PC-3 (cell line): ENCODE measurements around the gene PIK3R2. TPM values are rescaled to one million over a fixed set of nuclear protein-coding genes. Genes with fewer than 3 reads are reported as not detected.

ENCODE experiments used
- ATAC-seq: fragments of 200-7000 bp; cut with Tn5 transposase; 2 replicates; pipeline ENCODE4 v1.9.1; 2020; ENCODE audit warnings: mild to moderate bottlenecking, moderate library complexity
- BruUV-seq: library from RNA; stranded (reverse); fragments of 400-500 nt; replicated peaks from 2 replicates; lab custom pipeline; 2021; lab: Mats Ljungman, UMichigan
- CTCF ChIA-PET: fragments of 300-600 bp; sonication (Branson Sonifier 250); formaldehyde crosslinking; loops from one replicate; lab custom pipeline; 2022; ENCODE audit warnings: antibody characterized with exemption; lab: Charles Lee
- POLR2A ChIA-PET: fragments of 300-600 bp; sonication (Branson Sonifier 250); formaldehyde crosslinking; loops from one replicate; lab custom pipeline; 2022; ENCODE audit warnings: antibody characterized with exemption; ENCODE audit not compliant: unreplicated experiment; lab: Charles Lee
- DNase-seq: peaks from one replicate; pipeline ENCODE4 v3.0.0-alpha.2; 2015
- H2AFZ ChIP-seq: fragments of 300-600 bp; sonication (generic); 2 replicates; pipeline ENCODE4 v1.6.0; 2016; ENCODE audit warnings: antibody characterized with exemption, low read length
- H3F3A ChIP-seq: fragments of 300-600 bp; sonication (generic); one replicate; pipeline ENCODE4 v1.6.0; 2017; ENCODE audit warnings: antibody characterized with exemption, low read length, control low read depth, mild to moderate bottlenecking; ENCODE audit not compliant: unreplicated experiment
- H3K27ac ChIP-seq: fragments of 300-600 bp; sonication (generic); 2 replicates; pipeline ENCODE4 v1.5.1; 2016; ENCODE audit warnings: mild to moderate bottlenecking, low read length
- H3K27me3 ChIP-seq: fragments of 300-600 bp; sonication (generic); 2 replicates; pipeline ENCODE4 v1.6.1; 2016; ENCODE audit warnings: low read length, mixed read lengths
- H3K36me3 ChIP-seq: fragments of 300-600 bp; sonication (generic); 2 replicates; pipeline ENCODE4 v1.6.1; 2016; ENCODE audit warnings: low read depth, mixed run types, low read length, mixed read lengths
- H3K4me1 ChIP-seq: fragments of 300-600 bp; sonication (generic); 2 replicates; pipeline ENCODE4 v1.5.1; 2016; ENCODE audit warnings: low read length; ENCODE audit not compliant: insufficient read depth
- H3K4me2 ChIP-seq: fragments of 300-600 bp; sonication (generic); 2 replicates; pipeline ENCODE4 v1.6.0; 2016; ENCODE audit warnings: low read length
- H3K4me3 ChIP-seq: fragments of 300-600 bp; sonication (generic); 2 replicates; pipeline ENCODE4 v1.5.1; 2016; ENCODE audit warnings: mild to moderate bottlenecking, low read length, mixed read lengths
- H3K79me2 ChIP-seq: fragments of 300-600 bp; sonication (generic); 2 replicates; pipeline ENCODE4 v1.6.1; 2017; ENCODE audit warnings: low read length, mixed read lengths
- H3K9ac ChIP-seq: fragments of 300-600 bp; sonication (generic); 2 replicates; pipeline ENCODE4 v1.6.0; 2016; ENCODE audit warnings: mild to moderate bottlenecking, low read length
- H3K9me2 ChIP-seq: fragments of 300-600 bp; sonication (generic); replicated peaks from 2 replicates; pipeline ENCODE4 v1.6.1; 2016; ENCODE audit warnings: mixed run types, low read length, mixed read lengths
- H3K9me3 ChIP-seq: fragments of 300-600 bp; sonication (generic); 2 replicates; pipeline ENCODE4 v1.6.1; 2016; ENCODE audit warnings: low read length, mixed read lengths
- H4K20me1 ChIP-seq: fragments of 300-600 bp; sonication (generic); 2 replicates; pipeline ENCODE4 v1.6.1; 2016; ENCODE audit warnings: low read length, mixed read lengths
- EZH2 ChIP-seq: fragments of 300-600 bp; sonication (generic); IDR thresholded peaks from one replicate; pipeline ENCODE4 v1.6.1; 2017; ENCODE audit warnings: antibody characterized with exemption, mild to moderate bottlenecking, low read length; ENCODE audit not compliant: unreplicated experiment
- EZH2phosphoT487 ChIP-seq: fragments of 300-600 bp; sonication (generic); IDR thresholded peaks from 2 replicates; pipeline ENCODE4 v1.6.1; 2018; ENCODE audit warnings: mild to moderate bottlenecking, antibody characterized with exemption, low read length, borderline replicate concordance
- intact Hi-C: fragments of 100-400 bp; cut with micrococcal nuclease; formaldehyde crosslinking; loops from 2 replicates; pipeline ENCODE4 v1.9.0; 2023
- total RNA-seq: library from RNA; depleted of rRNA; stranded (reverse); fragments of >200 nt; gene quantifications from 2 replicates; pipeline ENCODE4 v1.2.3, GENCODE V29; 2014
- TF ChIP-seq, protein P1 (sequence below): fragments of 300-600 bp; sonication (generic); conservative IDR thresholded peaks from 2 replicates; pipeline ENCODE4 v1.5.1; 2017; ENCODE audit warnings: antibody characterized with exemption, low read depth, mild to moderate bottlenecking, low read length

Gene PIK3R2
- total RNA-seq, 1 experiment from 2014 or later: 15.8 TPM

DNA sequence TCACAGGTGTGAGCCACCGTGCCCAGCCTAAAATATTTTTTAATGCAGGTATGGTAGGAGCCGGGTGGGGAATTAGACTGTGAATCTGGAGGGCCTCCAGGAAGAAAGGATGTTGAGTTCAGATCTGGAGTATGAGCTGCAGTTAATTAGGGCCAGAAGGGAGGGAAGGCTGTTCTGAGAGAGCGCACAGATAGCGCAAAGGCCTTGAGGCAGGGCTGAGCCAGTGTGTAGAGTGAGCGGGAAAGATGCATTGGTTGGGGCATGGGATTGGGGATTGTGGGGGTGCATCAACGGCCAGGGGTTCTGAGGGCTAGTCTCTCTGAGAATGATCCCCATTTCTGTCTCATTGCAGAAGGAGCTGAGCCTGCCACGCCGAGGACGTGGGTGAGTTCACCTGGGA, 45.7 kb upstream of the PIK3R2 start:
- ATAC-seq (no peak), DNase-seq (no peak)
- H3K4me3 ChIP-seq: no peak overlapping the region
- BruUV-seq: no TSS peak
- no peaks in the 10 kb centered on the region for H3K9me3 ChIP-seq
- H4K20me1 ChIP-seq: no peaks in the 10 kb centered on the region
- intact Hi-C loops: no loop called here
- ChIA-PET POLR2A (no interaction called here), CTCF (no interaction called here)
- H3K9ac ChIP-seq: no peak overlapping the region
- H3K27me3 ChIP-seq: no peaks in the 10 kb centered on the region
- peaks cover 16% of the 10 kb centered on the region; the same call in 1 of the 2 replicates for H3K4me1 ChIP-seq
- H3K4me2 ChIP-seq: no peak overlapping the region
- H3K9me2 ChIP-seq: no peaks in the 10 kb centered on the region
- TF ChIP-seq, protein P1, sequence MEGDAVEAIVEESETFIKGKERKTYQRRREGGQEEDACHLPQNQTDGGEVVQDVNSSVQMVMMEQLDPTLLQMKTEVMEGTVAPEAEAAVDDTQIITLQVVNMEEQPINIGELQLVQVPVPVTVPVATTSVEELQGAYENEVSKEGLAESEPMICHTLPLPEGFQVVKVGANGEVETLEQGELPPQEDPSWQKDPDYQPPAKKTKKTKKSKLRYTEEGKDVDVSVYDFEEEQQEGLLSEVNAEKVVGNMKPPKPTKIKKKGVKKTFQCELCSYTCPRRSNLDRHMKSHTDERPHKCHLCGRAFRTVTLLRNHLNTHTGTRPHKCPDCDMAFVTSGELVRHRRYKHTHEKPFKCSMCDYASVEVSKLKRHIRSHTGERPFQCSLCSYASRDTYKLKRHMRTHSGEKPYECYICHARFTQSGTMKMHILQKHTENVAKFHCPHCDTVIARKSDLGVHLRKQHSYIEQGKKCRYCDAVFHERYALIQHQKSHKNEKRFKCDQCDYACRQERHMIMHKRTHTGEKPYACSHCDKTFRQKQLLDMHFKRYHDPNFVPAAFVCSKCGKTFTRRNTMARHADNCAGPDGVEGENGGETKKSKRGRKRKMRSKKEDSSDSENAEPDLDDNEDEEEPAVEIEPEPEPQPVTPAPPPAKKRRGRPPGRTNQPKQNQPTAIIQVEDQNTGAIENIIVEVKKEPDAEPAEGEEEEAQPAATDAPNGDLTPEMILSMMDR: no peak
- TF ChIP-seq EZH2phosphoT487: no peak
- no peak for TF ChIP-seq EZH2
- no peak overlapping the region for H3K27ac ChIP-seq
- no peaks in the 10 kb centered on the region for H3K36me3 ChIP-seq
- no peak overlapping the region for H2AFZ ChIP-seq
- no peaks in the 10 kb centered on the region for H3K79me2 ChIP-seq
- H3F3A ChIP-seq: no peaks in the 10 kb centered on the region

DNA sequence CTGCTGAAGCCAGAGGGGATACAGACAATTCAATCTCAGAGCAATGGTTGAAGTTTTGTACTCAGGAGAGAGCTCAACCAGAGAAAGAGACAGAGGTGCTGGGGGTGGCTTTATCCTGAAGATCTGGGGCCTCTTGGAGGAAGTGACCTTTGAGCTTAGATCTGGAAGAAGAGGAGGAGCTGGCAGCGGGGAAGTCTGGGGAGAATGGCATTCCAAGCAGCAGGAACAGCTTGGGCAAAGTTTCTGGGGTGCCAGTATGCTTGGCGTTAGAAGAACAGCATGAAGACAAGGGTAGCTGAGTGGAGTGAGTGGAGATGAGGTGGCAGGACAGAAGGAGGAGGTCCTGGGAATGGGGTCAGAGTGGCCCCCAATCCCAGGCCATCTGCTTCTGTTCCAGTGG, 44.1 kb upstream of the PIK3R2 start:
- Histone ChIP-seq H3K4me3 (no peak overlapping the region), H3K79me2 (no peaks in the 10 kb centered on the region), H3K27ac (no peak overlapping the region), H3K4me1 (peaks cover 16% of the 10 kb centered on the region; the same call in 1 of the 2 replicates), H3K4me2 (no peak overlapping the region), H2AFZ (no peak overlapping the region), H3K9ac (no peak overlapping the region), H3K9me3 (no peaks in the 10 kb centered on the region), H3K9me2 (no peaks in the 10 kb centered on the region), H3K36me3 (no peaks in the 10 kb centered on the region), H4K20me1 (no peaks in the 10 kb centered on the region), H3F3A (no peaks in the 10 kb centered on the region), H3K27me3 (no peaks in the 10 kb centered on the region)
- ATAC-seq (no peak), DNase-seq (no peak)
- BruUV-seq: no TSS peak
- ChIA-PET POLR2A (no interaction called here), CTCF (no interaction called here)
- intact Hi-C loops: no loop called here
- TF ChIP-seq EZH2phosphoT487 (no peak), EZH2 (no peak)
- TF ChIP-seq, protein P1: no peak

DNA sequence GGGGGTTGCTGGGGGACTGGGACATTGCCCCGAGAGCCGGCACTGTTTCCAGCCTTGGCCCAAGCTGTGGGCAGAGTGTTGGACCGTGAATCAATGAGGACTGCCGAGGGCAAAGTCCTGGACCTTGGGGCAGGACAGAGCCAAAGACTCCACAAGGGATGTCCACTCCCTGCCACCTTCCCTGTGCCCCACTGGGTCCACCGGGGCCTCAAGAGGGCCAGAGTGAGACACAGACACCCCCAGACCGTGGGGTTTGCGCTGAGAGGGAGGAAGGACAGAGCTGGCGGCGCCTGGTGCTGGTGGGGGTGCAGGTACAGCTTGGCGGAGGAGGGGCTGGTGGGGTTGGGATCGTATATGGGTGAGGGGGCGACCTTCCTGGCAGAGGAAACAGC, 43.6 kb upstream of the PIK3R2 start:
- Histone ChIP-seq H2AFZ (peak overlapping the region; percentile 87), H3K9ac (peak overlapping the region; percentile 51; the same call in 1 of the 2 replicates)

More for the DNA sequence above, 43.6 kb upstream of the PIK3R2 start:
- TF ChIP-seq EZH2phosphoT487 (no peak), EZH2 (no peak)
- TF ChIP-seq, protein P1: no peak
- Histone ChIP-seq H3K9me3 (no peaks in the 10 kb centered on the region), H3K79me2 (no peaks in the 10 kb centered on the region), H3K9me2 (no peaks in the 10 kb centered on the region), H3F3A (no peaks in the 10 kb centered on the region), H3K4me1 (peaks cover 13% of the 10 kb centered on the region; the same call in 1 of the 2 replicates), H4K20me1 (no peaks in the 10 kb centered on the region), H3K4me2 (peak overlapping the region; percentile 99), H3K27me3 (no peaks in the 10 kb centered on the region), H3K27ac (no peak overlapping the region), H3K4me3 (peak overlapping the region; percentile 83), H3K36me3 (no peaks in the 10 kb centered on the region)
- intact Hi-C loops: no loop called here
- ChIA-PET CTCF (interaction anchor here (1.0 kb wide), 1 partner anchor 46 kb away, joined by 3 read pairs; no protein-coding TSS in a partner anchor), POLR2A (no interaction called here)
- DNase-seq (no peak), ATAC-seq (no peak)
- no TSS peak for BruUV-seq
